Measurements from ENCODE around the gene DENND6A.

DNA sequence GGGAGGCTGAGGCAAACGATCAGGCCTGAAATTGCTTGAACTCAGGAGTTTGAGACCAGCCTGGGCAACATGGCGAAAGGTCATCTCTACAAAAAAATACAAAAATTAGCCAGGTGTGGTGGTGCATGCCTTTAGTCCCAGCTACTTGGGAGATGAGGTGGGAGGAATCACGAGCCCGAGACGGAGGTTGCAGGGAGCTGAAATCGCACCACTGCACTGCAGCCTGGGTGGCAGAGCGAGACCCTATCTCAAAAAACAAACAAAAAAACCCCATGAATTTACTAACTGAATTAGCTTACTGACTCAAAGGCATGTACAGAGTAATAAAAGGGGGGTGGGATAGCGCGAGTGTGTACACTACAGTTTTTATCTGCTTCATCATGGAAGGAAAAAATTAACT lies 115.1 kb downstream of the DENND6A start:
- no peak for TF ChIP-seq YY1 (IDR thresholded peaks at IDR 0.05; ENCODE audit: low read depth)
- TF ChIP-seq NFIC (IDR thresholded peaks at IDR 0.05): no peak
- TF ChIP-seq, protein P1, sequence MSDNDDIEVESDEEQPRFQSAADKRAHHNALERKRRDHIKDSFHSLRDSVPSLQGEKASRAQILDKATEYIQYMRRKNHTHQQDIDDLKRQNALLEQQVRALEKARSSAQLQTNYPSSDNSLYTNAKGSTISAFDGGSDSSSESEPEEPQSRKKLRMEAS (IDR thresholded peaks at IDR 0.05): no peak
- no peak for TF ChIP-seq FOXM1 (IDR thresholded peaks at IDR 0.05; ENCODE audit: borderline replicate concordance, low read depth)
- no peak for TF ChIP-seq TAF1 (IDR thresholded peaks at IDR 0.05; ENCODE audit: low read depth)

Measured in Ishikawa (cell line).